ENCODE data around the gene ADAMTSL2.

Gene ADAMTSL2

GRCh38 chr9:133552236-133552635 lies 17.7 kb downstream of the ADAMTSL2 start:
- Histone ChIP-seq H3K27me3 (ENCODE audit: insufficient read depth, poor library complexity, severe bottlenecking) (peaks cover 4% of the 10 kb centered on the region), H3K4me3 (replicated peaks; ENCODE audit: insufficient read depth, low read length) (no peak overlapping the region), H3K27ac (replicated peaks) (no peak overlapping the region)
- TF ChIP-seq GABPA (IDR thresholded peaks at IDR 0.05; ENCODE audit: low read depth): no peak
- no peak for TF ChIP-seq REST (IDR thresholded peaks at IDR 0.05; ENCODE audit: insufficient replicate concordance, low read depth)
- no peak for TF ChIP-seq SPI1 (IDR thresholded peaks at IDR 0.05; ENCODE audit: borderline replicate concordance, low read depth)
- no peak for TF ChIP-seq CTCF (IDR thresholded peaks at IDR 0.05; ENCODE audit: insufficient read depth, low read length)
- TF ChIP-seq POLR2AphosphoS5 (IDR thresholded peaks at IDR 0.05; ENCODE audit: low read depth): no peak
- DNase-seq (ENCODE audit: low read depth in 1 of 2, low spot score in 1 of 2): no peak

GRCh38 chr9:133553123-133553522 lies 18.6 kb downstream of the ADAMTSL2 start:
- no peak overlapping the region for H3K4me3 ChIP-seq (replicated peaks; ENCODE audit: insufficient read depth, low read length)
- no peak for DNase-seq (ENCODE audit: low read depth in 1 of 2, low spot score in 1 of 2)
- TF ChIP-seq REST (IDR thresholded peaks at IDR 0.05; ENCODE audit: insufficient replicate concordance, low read depth): no peak
- TF ChIP-seq POLR2AphosphoS5 (IDR thresholded peaks at IDR 0.05; ENCODE audit: low read depth): no peak
- TF ChIP-seq CTCF (IDR thresholded peaks at IDR 0.05; ENCODE audit: insufficient read depth, low read length): no peak
- no peak for TF ChIP-seq GABPA (IDR thresholded peaks at IDR 0.05; ENCODE audit: low read depth)
- TF ChIP-seq SPI1 (IDR thresholded peaks at IDR 0.05; ENCODE audit: borderline replicate concordance, low read depth): no peak
- no peak overlapping the region for H3K27ac ChIP-seq (replicated peaks)
- H3K27me3 ChIP-seq (ENCODE audit: insufficient read depth, poor library complexity, severe bottlenecking): peaks cover 4% of the 10 kb centered on the region

GRCh38 chr9:133553973-133554713 lies 19.6 kb downstream of the ADAMTSL2 start:
- DNase-seq (ENCODE audit: low read depth in 1 of 2, low spot score in 1 of 2): no peak
- TF ChIP-seq CTCF (IDR thresholded peaks at IDR 0.05; ENCODE audit: insufficient read depth, low read length) (no peak), SPI1 (IDR thresholded peaks at IDR 0.05; ENCODE audit: borderline replicate concordance, low read depth) (no peak), POLR2AphosphoS5 (IDR thresholded peaks at IDR 0.05; ENCODE audit: low read depth) (no peak), REST (IDR thresholded peaks at IDR 0.05; ENCODE audit: insufficient replicate concordance, low read depth) (no peak), GABPA (IDR thresholded peaks at IDR 0.05; ENCODE audit: low read depth) (no peak)
- Histone ChIP-seq H3K4me3 (replicated peaks; ENCODE audit: insufficient read depth, low read length) (no peak overlapping the region), H3K27me3 (ENCODE audit: insufficient read depth, poor library complexity, severe bottlenecking) (peaks cover 4% of the 10 kb centered on the region), H3K27ac (replicated peaks) (no peak overlapping the region)

Measured in HL-60 (cell line).